ENCODE data around the gene TBPL2. TPM values are rescaled to one million over a fixed set of nuclear protein-coding genes. Genes with fewer than 3 reads are reported as not detected.
A peak's percentile ranks its signal among the peaks of the same experiment; 100 is the strongest.

Gene TBPL2
- total and polyA plus RNA-seq, 10 donors = not detected

DNA sequence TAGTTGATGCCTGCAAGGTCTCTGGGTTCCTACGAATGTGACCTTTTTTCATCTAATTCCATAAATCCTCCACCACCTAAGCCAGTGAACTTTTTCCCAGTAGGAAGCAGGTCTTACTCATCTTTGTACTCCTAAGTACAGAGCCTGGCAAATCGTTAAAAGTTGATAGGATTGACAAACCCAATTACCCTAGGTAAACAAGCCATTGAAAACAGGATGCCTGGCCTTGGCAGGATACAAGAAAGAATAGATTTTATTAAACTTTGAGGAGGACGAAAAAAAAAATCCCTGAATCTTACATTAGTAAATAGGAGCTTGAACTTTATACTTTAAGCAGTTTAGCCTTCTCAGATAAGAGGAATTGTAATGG is 5.6 kb downstream of the TBPL2 start:
- DNase-seq = no peak
- Histone ChIP-seq H3K36me3 (no peaks in the 10 kb centered on the region), H3K4me3 (no peak overlapping the region), H3K9me3 (no peaks in the 10 kb centered on the region), H3K27me3 (replicated peaks in 1 of 7) (peaks cover 0 to 32% (median 0%) of the 10 kb centered on the region in 7 donors), H3K4me1 (peaks cover 0 to 19% (median 1%) of the 10 kb centered on the region in 6 donors), H3K27ac (no peak overlapping the region)
- TF ChIP-seq POLR2AphosphoS5 (IDR thresholded peaks at IDR 0.05) (no peak), POLR2A (IDR thresholded peaks at IDR 0.05) (no peak)
- TF ChIP-seq, protein P1, sequence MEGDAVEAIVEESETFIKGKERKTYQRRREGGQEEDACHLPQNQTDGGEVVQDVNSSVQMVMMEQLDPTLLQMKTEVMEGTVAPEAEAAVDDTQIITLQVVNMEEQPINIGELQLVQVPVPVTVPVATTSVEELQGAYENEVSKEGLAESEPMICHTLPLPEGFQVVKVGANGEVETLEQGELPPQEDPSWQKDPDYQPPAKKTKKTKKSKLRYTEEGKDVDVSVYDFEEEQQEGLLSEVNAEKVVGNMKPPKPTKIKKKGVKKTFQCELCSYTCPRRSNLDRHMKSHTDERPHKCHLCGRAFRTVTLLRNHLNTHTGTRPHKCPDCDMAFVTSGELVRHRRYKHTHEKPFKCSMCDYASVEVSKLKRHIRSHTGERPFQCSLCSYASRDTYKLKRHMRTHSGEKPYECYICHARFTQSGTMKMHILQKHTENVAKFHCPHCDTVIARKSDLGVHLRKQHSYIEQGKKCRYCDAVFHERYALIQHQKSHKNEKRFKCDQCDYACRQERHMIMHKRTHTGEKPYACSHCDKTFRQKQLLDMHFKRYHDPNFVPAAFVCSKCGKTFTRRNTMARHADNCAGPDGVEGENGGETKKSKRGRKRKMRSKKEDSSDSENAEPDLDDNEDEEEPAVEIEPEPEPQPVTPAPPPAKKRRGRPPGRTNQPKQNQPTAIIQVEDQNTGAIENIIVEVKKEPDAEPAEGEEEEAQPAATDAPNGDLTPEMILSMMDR (IDR thresholded peaks at IDR 0.05 in 8 of 11, conservative IDR thresholded peaks at IDR 0.05 in 3 of 11) = no peak
- 53 to 57% (median 54%) methylated on average over 3 of the region's 3 CpGs for WGBS, 5 donors
- intact Hi-C loops (cut with DNase I; ENCODE audit: low total_unique reads) = loop anchor here (10.0 kb wide), 1 partner anchor 170 kb away; no protein-coding TSS in a partner anchor

DNA sequence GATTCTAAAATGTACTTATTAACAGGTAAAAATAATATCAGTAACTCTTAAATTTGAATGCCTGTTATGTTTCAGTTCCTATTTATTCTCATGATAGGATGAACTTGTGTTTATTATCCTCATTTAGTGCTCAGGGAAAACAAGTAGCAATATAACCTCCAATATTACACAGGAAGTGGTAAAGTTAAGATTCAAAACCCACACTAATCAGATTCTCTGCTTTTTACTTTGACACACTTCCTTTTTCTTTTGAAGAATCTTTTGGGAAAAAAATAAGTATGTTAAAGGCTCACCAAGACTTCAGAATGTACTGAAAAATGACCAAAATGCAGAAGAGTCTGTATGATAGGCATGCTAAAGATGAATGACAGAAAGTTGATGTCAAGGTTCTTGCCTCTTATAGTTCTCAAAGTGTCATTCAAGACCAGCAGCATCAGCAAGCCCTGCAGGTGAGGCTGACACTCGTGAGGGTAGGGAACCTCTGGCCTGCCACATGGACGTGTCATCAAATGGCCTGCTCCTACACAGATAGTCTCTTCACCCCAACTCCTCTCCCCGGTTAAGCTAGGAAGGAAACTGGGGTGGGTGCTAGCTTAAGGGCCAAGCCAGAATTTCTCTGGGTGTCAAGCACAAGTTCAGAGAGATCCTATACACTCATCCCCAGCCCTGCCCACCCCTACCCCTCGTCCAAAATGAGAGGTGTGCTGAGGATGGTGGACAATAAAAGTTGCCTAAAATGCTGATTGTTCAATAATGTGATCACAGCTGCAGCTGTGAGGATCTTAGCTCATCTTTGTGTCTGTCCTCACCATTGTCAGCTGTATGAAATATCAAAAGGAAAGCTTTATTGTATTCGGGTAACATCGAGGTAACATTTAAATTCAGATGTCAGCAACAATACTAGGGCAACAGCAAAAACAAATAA is 6.3 kb downstream of the TBPL2 start:
- H3K27ac ChIP-seq = peak overlapping the region in 1 of 8 donors; percentile 46
- H3K9me3 ChIP-seq = no peaks in the 10 kb centered on the region
- DNase-seq = peak; percentile 54
- intact Hi-C loops (cut with DNase I; ENCODE audit: low total_unique reads) = loop anchor here (10.0 kb wide), 1 partner anchor 169 kb away; no protein-coding TSS in a partner anchor
- WGBS, 5 donors = 37 to 53% (median 53%) methylated on average over 5 to 6 of the region's 6 CpGs
- peaks cover 0 to 20% (median 1%) of the 10 kb centered on the region in 6 donors for H3K4me1 ChIP-seq
- TF ChIP-seq, protein P1 (IDR thresholded peaks at IDR 0.05 in 8 of 11, conservative IDR thresholded peaks at IDR 0.05 in 3 of 11) = no peak
- TF ChIP-seq POLR2A (IDR thresholded peaks at IDR 0.05) (no peak), POLR2AphosphoS5 (IDR thresholded peaks at IDR 0.05) (no peak)
- no peaks in the 10 kb centered on the region for H3K36me3 ChIP-seq
- H3K27me3 ChIP-seq (replicated peaks in 1 of 7) = peaks cover 0 to 27% (median 0%) of the 10 kb centered on the region in 7 donors
- no peak overlapping the region for H3K4me3 ChIP-seq

DNA sequence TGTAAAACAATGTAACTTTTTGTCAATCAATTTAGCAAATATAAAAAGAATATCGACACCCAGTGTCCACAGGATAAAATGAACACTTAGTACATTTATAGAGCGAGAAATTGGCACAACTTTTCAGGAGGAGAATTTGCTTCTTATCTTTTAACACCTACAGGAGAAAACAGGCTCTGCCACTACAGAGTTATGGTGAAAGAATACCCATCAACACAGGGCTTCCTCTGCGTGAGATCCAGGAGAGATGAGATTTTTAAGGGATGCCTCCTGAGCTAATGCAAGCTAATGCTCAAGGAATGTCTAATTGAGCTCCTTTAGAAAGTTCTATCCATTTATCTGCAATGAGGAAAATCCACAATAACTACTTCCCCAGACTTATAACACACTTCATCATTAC is 7.8 kb downstream of the TBPL2 start:
- TF ChIP-seq, protein P1 (IDR thresholded peaks at IDR 0.05 in 8 of 11, conservative IDR thresholded peaks at IDR 0.05 in 3 of 11) = no peak
- TF ChIP-seq POLR2AphosphoS5 (IDR thresholded peaks at IDR 0.05) = no peak
- TF ChIP-seq POLR2A (IDR thresholded peaks at IDR 0.05) = no peak
- peaks cover 0 to 20% (median 1%) of the 10 kb centered on the region in 6 donors for H3K4me1 ChIP-seq
- intact Hi-C loops (cut with DNase I; ENCODE audit: low total_unique reads) = loop anchor here (10.0 kb wide), 1 partner anchor 168 kb away; no protein-coding TSS in a partner anchor
- H3K27ac ChIP-seq = no peak overlapping the region
- H3K36me3 ChIP-seq = no peaks in the 10 kb centered on the region
- no peaks in the 10 kb centered on the region for H3K9me3 ChIP-seq
- H3K27me3 ChIP-seq (replicated peaks in 1 of 7) = peaks cover 0 to 12% (median 0%) of the 10 kb centered on the region in 7 donors
- no peak overlapping the region for H3K4me3 ChIP-seq
- WGBS, 5 donors = 76 to 96% (median 86%) methylated on average over 3 of the region's 3 CpGs
- no peak for DNase-seq

Measured in spleen (tissue), 11 donors.